Activated T-cell treated with anti-CD3 and anti-CD28 coated beads, Interleukin-2, amount 50 U/mL, for 1 hour (primary cell): ENCODE measurements around the gene SYNE2.

Source experiments
- DNase-seq: peaks from one replicate; pipeline ENCODE4 v3.0.0-alpha.2; 2020

Gene SYNE2

DNA sequence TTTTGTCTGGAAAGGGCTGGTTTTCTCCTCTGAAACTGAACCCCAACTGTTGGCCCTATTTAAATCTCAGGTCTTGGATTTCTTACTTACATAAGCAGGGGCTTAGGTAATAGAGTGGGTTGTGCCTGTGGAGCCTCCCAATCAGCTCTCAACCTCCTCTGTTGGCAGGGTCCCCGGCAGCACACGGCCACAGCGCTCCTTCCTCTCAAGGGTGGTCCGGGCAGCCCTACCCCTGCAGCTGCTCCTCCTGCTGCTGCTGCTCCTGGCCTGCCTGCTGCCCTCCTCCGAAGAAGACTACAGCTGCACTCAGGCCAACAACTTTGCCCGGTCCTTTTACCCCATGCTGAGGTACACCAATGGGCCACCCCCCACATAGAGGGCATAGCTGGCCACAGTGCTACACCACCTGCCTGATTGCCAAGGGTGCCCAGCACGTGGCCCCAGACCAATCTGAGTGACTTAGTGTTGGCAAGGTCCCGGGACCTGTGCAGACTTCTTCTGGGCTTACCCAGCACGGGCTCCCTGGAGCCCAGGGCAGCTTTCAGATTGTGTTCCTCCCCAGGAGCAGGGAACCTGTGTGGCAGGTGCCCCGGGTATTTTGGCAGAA, 372.4 kb downstream of the SYNE2 start:
- no peak for DNase-seq

- DNase-seq = no peak
These were observed 375.1 kb downstream of the SYNE2 start for GRCh38 chr14:64227856-64228255.

- DNase-seq = no peak
These were observed 376.7 kb downstream of the SYNE2 start for GRCh38 chr14:64229489-64229888.

GRCh38 chr14:64232095-64232838, 379.5 kb downstream of the SYNE2 start:
- DNase-seq = no peak

DNA sequence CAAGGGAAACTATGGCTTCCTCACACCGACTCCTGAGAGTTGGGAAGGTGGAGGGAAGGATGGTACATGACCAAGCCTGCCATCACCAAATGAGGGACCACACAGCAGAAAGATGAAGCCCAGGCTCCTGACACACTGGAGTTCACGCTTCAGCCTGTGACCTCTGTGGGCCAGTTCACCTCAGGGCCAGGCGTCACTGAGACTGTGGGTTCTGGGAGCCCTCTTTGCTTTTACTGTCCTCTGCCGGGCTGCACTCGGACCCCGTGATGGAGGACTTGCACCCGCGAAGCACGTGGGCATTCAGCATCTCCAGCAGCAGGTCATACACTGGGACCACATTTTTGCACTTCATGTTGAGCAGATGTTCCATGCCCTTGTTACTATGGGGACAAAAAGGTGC, 380.1 kb downstream of the SYNE2 start:
- no peak for DNase-seq

DNA sequence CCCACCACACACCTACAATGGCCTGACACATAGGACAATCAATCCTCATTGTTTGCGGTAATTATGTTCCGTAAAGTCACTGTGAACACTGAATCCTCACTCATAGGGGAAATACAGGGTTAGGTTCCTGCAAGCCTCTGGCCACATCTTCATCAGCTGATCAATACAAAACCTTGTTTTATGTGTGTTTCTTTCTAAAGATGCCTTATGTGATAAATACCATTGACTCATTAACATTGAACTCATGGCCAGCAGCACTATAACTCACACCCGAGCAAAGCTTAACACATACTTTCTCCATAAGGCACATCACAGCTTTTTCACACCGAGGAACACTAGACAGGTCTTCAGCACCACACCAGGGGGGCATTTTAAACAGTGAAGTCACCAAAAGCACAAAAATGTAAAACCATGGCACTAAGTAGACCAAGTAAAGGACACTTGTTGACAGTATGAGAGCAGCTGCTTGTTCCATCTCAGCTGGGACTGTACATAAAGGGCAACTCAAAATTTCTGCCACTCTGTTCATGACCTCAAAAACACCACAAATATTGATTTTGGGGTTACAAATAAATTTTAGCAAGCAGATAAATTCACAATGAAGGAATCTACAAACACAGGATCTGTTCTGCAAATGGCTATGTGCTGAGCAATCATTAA, 380.9 kb downstream of the SYNE2 start:
- no peak for DNase-seq

- DNase-seq = no peak
These were observed 382.3 kb downstream of the SYNE2 start for GRCh38 chr14:64234877-64235651.

GRCh38 chr14:64235652-64236640, 383.1 kb downstream of the SYNE2 start:
- DNase-seq = no peak

DNA sequence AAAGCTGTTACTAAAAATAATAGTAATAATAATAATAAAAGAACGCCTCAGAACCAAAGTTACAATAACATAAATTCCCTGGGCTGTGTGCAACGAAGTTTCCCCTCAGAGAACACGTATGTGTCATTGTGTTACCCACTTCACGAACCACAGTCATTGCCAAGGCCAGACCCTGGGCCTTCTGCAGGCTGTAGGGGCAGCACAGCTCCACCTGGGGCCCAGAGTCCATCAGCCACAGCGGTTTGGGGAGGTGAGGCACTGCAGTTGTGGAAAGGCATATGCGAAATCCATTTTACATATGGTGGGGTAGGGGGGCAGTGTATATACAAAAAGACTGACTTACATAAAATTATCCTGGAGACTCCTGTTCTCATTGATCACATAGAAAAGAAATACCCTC, 385.2 kb downstream of the SYNE2 start:
- DNase-seq = no peak

DNA sequence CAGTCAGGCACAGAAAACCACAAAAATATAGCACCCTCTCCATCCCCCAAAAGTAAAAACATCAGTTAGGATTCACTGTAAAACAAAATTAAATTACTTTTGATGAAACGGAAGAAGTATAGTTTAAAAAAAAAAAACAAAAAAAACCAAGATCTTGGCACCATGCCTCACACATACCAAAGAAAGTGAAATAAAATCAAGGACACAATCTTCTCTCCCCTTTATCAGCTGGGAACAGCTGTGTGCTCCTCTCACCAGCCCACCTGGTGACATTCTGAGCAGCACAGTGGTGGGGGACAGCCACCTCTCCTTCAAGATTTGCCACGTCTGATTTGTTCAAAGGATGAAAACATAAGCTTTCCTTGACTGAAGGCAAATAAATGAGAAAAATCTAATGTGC, 385.8 kb downstream of the SYNE2 start:
- DNase-seq = no peak

DNA sequence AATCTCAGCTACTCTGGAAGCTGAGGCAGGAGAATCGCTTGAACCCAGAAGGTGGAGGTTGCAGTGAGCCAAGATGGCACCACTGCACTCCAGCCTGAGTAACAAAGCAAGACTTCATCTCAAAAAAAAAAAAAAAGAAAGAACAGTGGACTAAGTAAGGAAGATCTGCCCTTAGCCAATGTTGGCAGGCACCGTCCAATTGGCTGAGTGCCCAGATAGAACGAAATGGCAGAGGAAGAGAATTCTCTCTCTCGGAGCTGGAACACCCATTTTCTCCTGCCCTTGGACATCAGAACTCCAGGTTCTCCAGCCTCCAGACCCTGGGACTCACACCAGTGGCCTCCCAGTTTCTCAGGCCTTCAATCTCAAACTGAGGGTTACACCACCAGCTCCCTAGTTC, 391.5 kb downstream of the SYNE2 start:
- no peak for DNase-seq

DNA sequence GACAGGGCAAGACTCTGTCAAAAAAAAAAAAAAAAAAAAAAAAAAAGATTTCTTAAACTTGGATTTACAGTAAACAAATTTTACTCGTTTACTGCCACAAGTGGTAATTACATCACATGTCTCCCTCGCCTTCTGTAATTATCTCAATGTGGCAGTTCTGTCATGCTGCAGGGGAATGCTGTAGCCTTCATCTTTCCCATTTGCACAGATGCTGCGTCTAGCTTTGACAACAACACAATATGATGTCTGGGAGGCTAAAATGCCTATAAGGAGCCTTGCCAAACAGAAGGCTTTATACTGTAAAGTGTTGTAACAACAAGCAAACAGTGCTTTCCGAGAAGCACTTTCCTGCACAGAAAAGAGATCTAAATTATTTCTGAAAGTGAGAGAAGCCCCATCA, 392.7 kb downstream of the SYNE2 start:
- DNase-seq = no peak

- no peak for DNase-seq
These were observed 393.9 kb downstream of the SYNE2 start for GRCh38 chr14:64246688-64247087.

- no peak for DNase-seq
These were observed 394.4 kb downstream of the SYNE2 start for GRCh38 chr14:64247195-64247594.

DNA sequence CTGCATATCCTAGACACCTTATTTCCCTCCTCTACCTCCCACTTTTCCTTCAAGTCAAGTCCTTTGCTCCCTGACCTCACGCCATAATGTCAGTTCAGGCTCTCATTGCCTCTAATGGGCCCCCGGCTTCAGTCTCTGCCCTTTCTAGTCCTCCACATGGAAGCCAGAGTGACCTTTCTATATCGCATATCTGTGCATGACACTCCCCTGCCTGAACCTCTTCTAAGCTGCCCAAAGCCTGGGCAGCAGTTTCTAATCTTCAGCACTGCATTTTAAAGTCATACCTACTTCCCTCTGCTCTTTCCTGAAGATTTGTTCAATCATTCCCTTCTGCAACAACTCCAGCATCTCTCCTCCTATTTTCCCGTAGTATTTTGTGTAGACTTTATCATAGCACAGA, 395.9 kb downstream of the SYNE2 start:
- DNase-seq = no peak

DNA sequence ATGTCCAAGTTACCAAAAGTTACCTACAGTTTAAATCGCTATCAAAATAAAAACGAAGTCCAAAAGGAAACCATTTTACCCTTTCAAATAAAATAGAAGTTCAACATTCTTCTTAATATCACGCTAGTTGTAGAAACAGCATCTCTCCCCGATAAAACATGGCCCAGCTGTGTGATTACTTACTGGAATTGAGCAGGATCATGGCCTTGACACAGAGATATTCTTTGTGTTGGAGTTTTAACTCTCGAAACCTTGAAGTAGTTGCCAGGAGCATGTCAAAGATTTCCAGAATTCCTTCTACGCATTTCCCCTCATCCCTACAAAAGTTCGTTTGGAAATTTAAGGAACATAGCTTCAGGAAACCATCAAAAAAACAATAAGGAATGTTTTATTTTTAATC, 396.6 kb downstream of the SYNE2 start:
- no peak for DNase-seq

DNA sequence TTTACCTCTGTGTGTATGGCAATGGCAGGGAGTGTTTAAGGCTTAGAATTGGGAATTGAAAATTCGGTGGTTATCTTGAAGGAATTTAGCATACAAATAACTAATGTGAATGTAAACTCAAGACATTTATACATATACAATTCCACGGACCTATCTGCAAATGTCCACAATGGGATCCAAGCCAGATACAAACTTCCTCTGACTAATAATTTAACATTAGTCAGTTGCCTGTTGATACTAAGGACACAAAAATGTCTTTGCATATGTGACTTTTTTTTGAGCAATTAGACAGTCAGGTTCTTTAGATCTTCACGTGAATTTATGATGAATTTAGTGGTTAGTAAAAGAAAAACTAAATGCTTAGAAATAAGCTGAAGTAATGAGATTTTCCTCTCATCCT, 400.9 kb downstream of the SYNE2 start:
- no peak for DNase-seq

DNA sequence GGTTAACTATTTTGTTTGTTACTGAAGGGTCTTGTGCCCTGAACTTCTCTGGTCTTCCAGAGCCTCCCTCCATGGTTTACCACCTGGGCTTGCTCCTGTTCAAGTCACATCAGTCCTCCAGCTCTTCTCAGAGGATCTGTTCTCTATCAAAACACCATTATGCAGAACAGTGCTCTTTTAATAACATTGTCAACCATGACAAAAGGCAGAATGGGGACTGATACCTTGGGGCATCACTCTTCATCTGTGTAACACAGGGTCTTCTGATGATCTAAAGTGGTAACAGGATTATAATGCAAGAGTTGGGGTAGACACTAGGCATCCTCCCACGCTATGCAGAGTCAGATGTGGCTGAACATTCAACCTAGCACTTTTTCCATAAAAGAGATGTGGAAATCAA, 403.0 kb downstream of the SYNE2 start:
- no peak for DNase-seq

DNA sequence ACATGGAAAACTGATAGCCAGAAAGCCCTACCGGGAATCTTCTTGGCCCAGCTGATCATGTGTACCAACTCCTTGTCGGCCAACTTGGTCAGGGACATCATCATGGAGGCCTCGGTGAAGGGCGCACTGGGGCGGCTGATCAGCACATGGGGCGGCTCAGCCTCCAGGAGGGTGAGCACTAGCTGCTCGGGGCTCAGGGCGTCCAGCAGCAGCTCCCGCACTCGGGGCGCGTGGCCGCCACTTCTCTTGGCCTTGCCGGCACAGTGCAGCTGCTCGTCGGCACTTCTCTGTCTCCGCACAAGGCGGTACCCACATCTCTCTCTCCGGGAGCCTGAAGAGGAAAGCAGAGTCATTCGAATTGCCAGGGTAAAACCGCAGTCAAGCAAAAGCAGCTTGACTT, 407.6 kb downstream of the SYNE2 start:
- DNase-seq = no peak

DNA sequence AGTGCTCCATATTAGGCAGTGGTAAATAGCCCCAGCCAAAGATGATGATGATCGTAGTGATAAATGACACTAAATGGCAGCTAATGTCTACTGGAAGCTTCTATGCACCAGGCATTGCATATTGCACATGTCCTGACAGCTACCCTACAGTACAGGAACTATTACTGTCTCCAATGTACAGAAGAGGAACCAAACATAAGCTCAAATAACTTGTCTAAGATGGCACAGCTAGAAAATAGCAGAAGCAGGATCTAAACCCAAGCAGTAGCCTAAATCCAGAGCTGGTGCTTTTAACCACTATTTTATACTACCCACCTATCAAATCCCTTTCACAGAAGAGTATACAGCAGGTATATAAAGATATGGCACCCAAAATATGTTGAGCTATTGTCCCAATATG, 412.4 kb downstream of the SYNE2 start:
- DNase-seq = no peak

GRCh38 chr14:64266239-64266638, 413.4 kb downstream of the SYNE2 start:
- DNase-seq = no peak

DNA sequence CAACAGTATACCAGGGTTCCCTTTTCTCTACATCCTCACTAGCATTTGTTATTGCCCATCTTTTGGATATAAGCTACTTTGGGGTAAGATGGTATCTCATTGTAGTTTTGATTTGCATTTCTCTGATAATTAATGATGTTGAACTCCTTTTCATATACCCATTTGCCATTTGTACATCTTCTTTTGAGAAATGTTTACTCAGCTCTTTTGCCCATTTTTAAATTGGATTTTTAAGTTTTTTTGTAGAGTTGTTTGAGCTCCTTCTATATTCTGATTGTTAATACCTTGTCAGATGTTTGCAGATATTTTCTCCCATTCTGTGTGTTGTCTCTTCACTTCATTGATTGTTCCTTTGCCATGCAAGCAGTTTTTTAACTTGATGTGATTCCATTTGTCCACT, 419.2 kb downstream of the SYNE2 start:
- DNase-seq = no peak
